Measurements from ENCODE around the gene E2F4. TPM values are rescaled to one million over a fixed set of nuclear protein-coding genes. Genes with fewer than 3 reads are reported as not detected.

E2F4 gene
- total RNA-seq, 6 experiments from 2014 or later = 14.4 to 36.4 (median 22.4) TPM

DNA sequence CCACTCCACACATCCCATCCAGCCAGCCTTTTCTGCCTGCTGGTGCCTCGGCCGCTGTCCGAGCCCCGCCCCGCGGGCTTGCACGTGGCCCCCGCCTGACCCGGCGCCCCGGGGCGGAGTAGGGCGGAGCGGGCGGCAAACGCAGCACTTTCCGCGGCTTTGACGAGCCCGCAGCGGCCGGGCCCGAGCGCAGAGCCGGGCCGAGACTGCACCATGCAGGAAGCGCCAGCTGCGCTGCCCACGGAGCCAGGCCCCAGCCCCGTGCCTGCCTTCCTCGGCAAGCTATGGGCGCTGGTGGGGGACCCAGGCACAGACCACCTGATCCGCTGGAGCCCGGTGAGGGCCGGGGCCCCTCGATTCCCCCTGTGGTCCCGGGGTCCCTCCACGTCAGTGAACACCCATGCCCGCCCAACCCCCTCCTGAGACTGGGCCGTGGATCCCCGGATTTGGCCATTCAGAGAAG is 27.3 kb upstream of the E2F4 start, which contains the start of gene HSF4:
HSF4 (plus strand) TSS at position 147 of the 463 bp plus-strand sequence; CDS start at position 214, 67 bp downstream.
- DNase-seq = peak; percentile 77 to 83 (median 79)
- Histone ChIP-seq H3K27ac (no peak within 1 kb of the TSS), H3K4me3 (peak within 1 kb of the TSS; percentile 41 to 47 (median 43)), H3K4me1 (peaks cover 0 to 38% (median 19%) of the 10 kb centered on the region in 4 donors), H3K9me3 (no peaks in the 10 kb centered on the region), H3K27me3 (no peaks in the 10 kb centered on the region), H3K36me3 (no peaks in the 10 kb centered on the region)
- peak; percentile 53 to 66 (median 64) for ATAC-seq
- WGBS (ENCODE audit: insufficient coverage, low coverage, low lambda C conversion rate, missing lambda C conversion rate) = no CpG with 5 or more reads among the region's 41 CpGs
- intact Hi-C loops (cut with DNase I) = no loop called here
- peak; percentile 77 for TF ChIP-seq POLR2A (IDR thresholded peaks at IDR 0.05)
- TF ChIP-seq, protein P1, sequence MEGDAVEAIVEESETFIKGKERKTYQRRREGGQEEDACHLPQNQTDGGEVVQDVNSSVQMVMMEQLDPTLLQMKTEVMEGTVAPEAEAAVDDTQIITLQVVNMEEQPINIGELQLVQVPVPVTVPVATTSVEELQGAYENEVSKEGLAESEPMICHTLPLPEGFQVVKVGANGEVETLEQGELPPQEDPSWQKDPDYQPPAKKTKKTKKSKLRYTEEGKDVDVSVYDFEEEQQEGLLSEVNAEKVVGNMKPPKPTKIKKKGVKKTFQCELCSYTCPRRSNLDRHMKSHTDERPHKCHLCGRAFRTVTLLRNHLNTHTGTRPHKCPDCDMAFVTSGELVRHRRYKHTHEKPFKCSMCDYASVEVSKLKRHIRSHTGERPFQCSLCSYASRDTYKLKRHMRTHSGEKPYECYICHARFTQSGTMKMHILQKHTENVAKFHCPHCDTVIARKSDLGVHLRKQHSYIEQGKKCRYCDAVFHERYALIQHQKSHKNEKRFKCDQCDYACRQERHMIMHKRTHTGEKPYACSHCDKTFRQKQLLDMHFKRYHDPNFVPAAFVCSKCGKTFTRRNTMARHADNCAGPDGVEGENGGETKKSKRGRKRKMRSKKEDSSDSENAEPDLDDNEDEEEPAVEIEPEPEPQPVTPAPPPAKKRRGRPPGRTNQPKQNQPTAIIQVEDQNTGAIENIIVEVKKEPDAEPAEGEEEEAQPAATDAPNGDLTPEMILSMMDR (IDR thresholded peaks at IDR 0.05) = no peak

DNA sequence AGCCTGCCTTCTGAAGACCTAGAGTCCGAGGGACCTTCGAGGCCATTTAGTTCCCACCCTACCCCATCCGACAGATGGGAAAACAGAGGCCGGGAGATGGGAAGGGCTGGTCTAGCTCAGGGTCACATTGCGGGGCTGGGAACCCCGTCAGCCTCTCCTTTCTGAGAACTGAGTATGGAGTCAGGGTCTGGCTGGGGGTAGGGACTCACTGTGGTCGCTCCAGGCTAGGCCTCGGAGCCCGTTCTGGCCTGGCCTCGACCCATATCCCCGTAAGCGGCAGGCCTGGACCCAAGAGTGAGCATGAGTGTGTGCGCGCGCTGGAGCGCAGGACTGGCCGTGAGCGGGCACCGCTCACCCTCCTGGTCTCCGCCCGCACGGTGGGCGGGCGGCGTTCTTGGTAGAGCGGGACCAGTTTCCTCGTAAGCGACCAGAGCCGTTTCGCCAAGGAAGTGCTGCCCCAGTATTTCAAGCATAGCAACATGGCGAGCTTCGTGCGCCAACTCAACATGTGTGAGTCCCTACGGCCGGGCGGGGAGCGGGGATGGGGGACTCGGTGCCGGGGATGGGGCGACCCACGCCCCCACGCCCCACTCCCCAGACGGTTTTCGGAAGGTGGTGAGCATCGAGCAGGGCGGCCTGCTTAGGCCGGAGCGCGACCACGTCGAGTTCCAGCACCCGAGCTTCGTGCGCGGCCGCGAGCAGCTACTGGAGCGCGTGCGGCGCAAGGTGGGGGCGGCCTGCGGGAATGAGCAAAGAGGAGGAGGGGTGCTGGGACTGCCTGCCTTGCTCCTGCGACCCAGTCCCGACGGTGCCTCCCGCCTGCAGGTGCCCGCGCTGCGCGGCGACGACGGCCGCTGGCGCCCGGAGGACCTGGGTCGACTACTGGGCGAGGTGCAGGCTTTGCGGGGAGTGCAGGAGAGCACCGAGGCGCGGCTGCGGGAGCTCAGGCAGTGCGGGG is 26.6 kb upstream of the E2F4 start:
- no peak for TF ChIP-seq POLR2A (IDR thresholded peaks at IDR 0.05)
- TF ChIP-seq, protein P1 (IDR thresholded peaks at IDR 0.05) = no peak
- Histone ChIP-seq H3K4me1 (peaks cover 0 to 43% (median 19%) of the 10 kb centered on the region in 4 donors), H3K9me3 (no peaks in the 10 kb centered on the region), H3K4me3 (peak overlapping the region; percentile 41 to 47 (median 43)), H3K36me3 (no peaks in the 10 kb centered on the region), H3K27ac (no peak overlapping the region), H3K27me3 (no peaks in the 10 kb centered on the region)
- intact Hi-C loops (cut with DNase I) = no loop called here
- peak in 1 of 3 donors; percentile 46 for DNase-seq
- no peak for ATAC-seq
- WGBS (ENCODE audit: insufficient coverage, low coverage, low lambda C conversion rate, missing lambda C conversion rate) = 37% methylated on average over 15 of the region's 85 CpGs

DNA sequence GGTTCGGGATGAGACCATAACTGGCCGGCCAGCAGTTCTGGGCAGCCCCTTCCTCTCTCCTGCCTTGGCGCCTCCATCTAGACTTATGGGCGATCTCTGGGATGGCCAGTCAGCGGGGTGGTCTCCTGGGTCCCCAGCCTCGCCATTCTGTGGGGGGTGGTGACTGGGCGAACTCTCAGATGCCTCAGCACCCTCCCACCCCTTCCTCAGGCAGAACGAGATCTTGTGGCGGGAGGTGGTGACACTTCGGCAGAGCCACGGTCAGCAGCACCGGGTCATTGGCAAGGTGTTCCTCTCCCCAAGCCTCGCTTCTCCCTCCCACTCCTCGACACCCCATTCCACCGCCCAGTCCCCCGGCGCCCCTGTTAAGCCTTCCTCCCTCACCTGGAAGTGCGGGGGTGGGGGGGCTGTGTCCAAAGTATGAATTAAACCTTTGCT is 25.8 kb upstream of the E2F4 start:
- no peak for DNase-seq
- WGBS (ENCODE audit: insufficient coverage, low coverage, low lambda C conversion rate, missing lambda C conversion rate) = 54% methylated on average over 5 of the region's 18 CpGs
- Histone ChIP-seq H3K36me3 (no peaks in the 10 kb centered on the region), H3K27me3 (no peaks in the 10 kb centered on the region), H3K4me1 (peaks cover 0 to 41% (median 18%) of the 10 kb centered on the region in 4 donors), H3K9me3 (no peaks in the 10 kb centered on the region), H3K4me3 (no peak overlapping the region), H3K27ac (no peak overlapping the region)
- intact Hi-C loops (cut with DNase I) = no loop called here
- no peak for TF ChIP-seq POLR2A (IDR thresholded peaks at IDR 0.05)
- TF ChIP-seq, protein P1 (IDR thresholded peaks at IDR 0.05) = no peak
- no peak for ATAC-seq

DNA sequence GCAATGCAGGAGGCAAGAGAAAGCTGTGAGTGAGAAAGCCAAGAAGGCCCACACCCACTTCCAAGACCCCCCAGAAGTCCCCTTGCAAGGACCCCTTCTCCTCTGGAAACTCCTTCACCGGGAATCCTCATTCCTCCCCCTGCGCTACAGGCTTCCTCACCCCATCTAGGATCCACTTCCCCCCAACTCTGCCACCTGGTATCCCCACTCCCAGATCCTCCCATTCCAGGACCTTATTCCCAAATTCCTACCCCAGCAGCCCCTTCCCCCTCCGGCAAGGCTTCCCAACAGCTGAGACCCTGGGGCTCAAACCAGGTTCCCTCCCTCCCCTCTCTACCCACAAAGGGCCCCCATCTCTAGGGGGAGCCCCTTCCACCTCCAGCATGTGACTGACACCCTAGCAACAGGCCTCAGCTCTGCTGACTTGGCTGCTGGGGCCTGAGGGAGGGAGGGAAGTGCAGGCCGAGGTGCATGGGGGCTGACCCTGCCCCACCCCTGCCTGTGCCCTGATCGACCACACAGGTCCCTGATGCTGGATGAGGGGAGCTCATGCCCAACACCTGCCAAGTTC is 25.3 kb upstream of the E2F4 start:
- no peaks in the 10 kb centered on the region for H3K9me3 ChIP-seq
- TF ChIP-seq, protein P1 (IDR thresholded peaks at IDR 0.05) = no peak
- TF ChIP-seq POLR2A (IDR thresholded peaks at IDR 0.05) = no peak
- no peak overlapping the region for H3K4me3 ChIP-seq
- DNase-seq = peak in 1 of 3 donors; percentile 42
- 96% methylated on average over 3 of the region's 5 CpGs for WGBS (ENCODE audit: insufficient coverage, low coverage, low lambda C conversion rate, missing lambda C conversion rate)
- intact Hi-C loops (cut with DNase I) = no loop called here
- no peaks in the 10 kb centered on the region for H3K36me3 ChIP-seq
- no peak for ATAC-seq
- H3K4me1 ChIP-seq = peaks cover 0 to 36% (median 15%) of the 10 kb centered on the region in 4 donors
- no peak overlapping the region for H3K27ac ChIP-seq
- no peaks in the 10 kb centered on the region for H3K27me3 ChIP-seq
